GM12874 (cell line): Measurements from ENCODE around the gene ZNF816.

ENCODE experiments used
- TF ChIP-seq, protein P1 (sequence below): IDR thresholded peaks from 2 replicates; pipeline ENCODE4 v1.5.1; 2011; ENCODE audit warnings: low read depth, mild to moderate bottlenecking, control low read depth, low read length, moderate library complexity; ENCODE audit not compliant: insufficient read depth

The ZNF816 gene

DNA sequence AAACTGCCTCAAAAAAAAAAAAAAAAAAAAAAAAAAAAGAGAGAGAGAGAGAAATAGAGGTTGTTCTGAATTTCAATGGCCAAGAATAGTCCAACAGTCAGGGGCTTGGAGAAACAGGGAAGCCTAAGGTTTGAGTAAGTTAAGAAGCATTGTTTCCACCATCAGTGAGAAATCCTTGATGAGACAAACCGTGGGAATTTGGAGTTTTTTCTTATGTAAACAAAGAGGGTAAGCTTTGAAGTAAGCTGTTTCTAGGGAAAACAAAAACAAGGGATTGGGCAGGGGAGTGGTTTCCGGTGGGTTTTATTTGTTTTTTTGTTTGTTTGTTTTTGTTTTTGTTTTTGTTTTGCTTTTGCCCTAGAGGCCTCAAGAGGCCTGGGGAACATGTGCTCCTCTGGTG, 39.8 kb upstream of the ZNF816 start:
- TF ChIP-seq, protein P1, sequence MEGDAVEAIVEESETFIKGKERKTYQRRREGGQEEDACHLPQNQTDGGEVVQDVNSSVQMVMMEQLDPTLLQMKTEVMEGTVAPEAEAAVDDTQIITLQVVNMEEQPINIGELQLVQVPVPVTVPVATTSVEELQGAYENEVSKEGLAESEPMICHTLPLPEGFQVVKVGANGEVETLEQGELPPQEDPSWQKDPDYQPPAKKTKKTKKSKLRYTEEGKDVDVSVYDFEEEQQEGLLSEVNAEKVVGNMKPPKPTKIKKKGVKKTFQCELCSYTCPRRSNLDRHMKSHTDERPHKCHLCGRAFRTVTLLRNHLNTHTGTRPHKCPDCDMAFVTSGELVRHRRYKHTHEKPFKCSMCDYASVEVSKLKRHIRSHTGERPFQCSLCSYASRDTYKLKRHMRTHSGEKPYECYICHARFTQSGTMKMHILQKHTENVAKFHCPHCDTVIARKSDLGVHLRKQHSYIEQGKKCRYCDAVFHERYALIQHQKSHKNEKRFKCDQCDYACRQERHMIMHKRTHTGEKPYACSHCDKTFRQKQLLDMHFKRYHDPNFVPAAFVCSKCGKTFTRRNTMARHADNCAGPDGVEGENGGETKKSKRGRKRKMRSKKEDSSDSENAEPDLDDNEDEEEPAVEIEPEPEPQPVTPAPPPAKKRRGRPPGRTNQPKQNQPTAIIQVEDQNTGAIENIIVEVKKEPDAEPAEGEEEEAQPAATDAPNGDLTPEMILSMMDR = no peak

- TF ChIP-seq, protein P1 = no peak
Observed at GRCh38 chr19:52997975-52998374, 35.3 kb upstream of the ZNF816 start.

- TF ChIP-seq, protein P1 = no peak
Observed at GRCh38 chr19:52995711-52996110, 33.0 kb upstream of the ZNF816 start.

DNA sequence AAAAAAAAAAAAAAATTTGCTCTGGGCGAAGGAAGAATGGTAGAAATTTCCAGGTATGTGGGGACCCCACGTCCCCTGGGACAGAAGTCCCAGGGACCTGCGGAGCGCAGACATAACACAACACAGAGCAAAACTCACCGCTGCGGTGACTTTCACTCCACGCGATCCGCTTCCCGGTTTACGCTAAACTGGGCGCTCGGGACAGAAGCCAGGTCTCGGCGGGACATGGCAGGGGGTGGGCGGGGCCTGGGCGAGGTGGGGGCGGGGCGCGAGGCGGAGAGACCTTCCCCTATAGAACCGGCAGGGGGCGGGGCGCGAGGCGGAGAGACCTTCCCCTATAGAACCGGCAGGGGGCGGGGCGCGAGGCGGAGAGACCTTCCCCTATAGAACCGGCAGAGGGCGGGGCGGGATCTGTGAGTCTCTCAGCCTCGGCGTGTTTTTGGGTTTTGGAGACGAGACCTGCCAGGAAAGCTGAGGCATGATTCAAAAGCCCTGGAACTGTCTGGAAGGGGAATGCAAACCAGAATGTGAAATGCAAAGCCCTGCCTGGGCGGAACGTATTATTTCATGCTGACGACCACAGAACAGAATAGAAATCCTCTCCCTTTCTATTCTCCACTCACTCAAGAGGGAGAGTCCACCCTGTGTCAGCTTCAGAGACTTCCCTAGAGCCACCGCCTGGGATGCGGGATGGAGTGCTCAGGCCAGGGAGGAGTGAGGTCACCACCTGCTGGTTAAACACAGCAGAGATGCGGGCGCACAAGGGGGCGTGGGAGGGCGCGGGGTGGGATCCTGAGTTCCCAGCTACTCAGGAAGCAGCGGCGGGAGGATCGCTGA, 30.9 kb upstream of the ZNF816 start:
- TF ChIP-seq, protein P1 = peak; percentile 47

- TF ChIP-seq, protein P1 = no peak
Observed at GRCh38 chr19:52992109-52993004, 29.7 kb upstream of the ZNF816 start.

- TF ChIP-seq, protein P1 = no peak
Observed at GRCh38 chr19:52991484-52991883, 28.8 kb upstream of the ZNF816 start.

DNA sequence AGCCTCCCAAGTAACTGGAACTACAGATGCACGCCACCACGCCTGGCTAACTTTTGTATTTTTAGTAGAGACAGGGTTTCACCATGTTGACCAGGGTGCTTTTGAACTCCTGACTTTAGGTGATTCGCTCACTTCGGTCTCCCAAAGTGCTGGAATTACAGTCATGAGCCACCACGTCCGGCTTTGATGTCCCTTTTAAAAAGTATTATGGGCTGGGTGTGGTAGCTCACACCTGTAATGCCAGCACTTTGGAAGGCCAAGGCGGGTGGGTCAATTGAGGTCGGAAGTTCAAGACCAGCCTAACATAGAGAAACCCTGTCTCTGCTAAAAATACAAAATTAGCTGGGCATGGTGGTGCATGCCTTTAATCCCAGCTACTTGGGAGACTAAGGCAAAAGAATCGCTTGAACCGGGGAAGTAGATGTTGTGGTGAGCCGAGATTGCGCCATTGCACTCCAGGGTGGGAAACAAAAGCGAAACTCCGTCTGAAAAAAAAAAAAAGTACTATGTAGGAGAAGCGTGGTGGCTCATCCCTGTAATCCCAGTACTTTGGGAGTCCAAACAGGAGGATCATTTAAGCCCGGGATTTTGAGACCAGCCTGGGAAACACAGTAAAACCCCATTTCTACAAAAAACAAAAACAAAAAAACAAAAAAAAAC, 28.2 kb upstream of the ZNF816 start:
- TF ChIP-seq, protein P1 = no peak
